GM12878 (cell line): ENCODE data around the gene MARCHF10.

Experiments used
- EP300 ChIP-seq, 2 experiments: fragments of 150-350 bp in 1 of 2; IDR thresholded peaks; 2 replicates each; pipeline ENCODE4 v1.6.1; 2011 to 2012; ENCODE audit warnings: low read depth in 2 of 2, low read length in 2 of 2, borderline replicate concordance in 1 of 2, improper control_type of control experiment in 1 of 2, inconsistent platforms in 1 of 2; ENCODE audit not compliant: control insufficient read depth in 1 of 2
- SMC3 ChIP-seq: IDR thresholded peaks from 2 replicates; pipeline ENCODE4 v1.6.1; 2011; ENCODE audit warnings: low read length, improper control_type of control experiment, borderline replicate concordance

GRCh38 chr17:62689441-62690167, 118.5 kb downstream of the MARCHF10 start:
- TF ChIP-seq EP300 (IDR thresholded peaks at IDR 0.05; ENCODE audit: borderline replicate concordance in 1 of 2, control insufficient read depth in 1 of 2, low read depth in 2 of 2, low read length in 2 of 2) (no peak), SMC3 (no peak)
